Measurements from ENCODE around the gene PLXDC2. TPM values are rescaled to one million over a fixed set of nuclear protein-coding genes. Genes with fewer than 3 reads are reported as not detected.

Gene PLXDC2
- polyA plus RNA-seq, 2 donors = 11.9 to 13.0 TPM

GRCh38 chr10:19961076-19962053, 145.1 kb downstream of the PLXDC2 start:
- H3K4me3 ChIP-seq (ENCODE audit: low read depth in 1 of 2, low read length in 2 of 2) = no peak overlapping the region
- H3K36me3 ChIP-seq (ENCODE audit: control insufficient read depth in 2 of 2, insufficient read depth in 2 of 2, low read length in 1 of 2) = no peaks in the 10 kb centered on the region
- H3K27ac ChIP-seq (ENCODE audit: low read depth in 2 of 2, low read length in 1 of 2) = no peak overlapping the region
- H3K27me3 ChIP-seq (ENCODE audit: control insufficient read depth in 1 of 2, insufficient read depth in 2 of 2, low read length in 2 of 2) = no peaks in the 10 kb centered on the region
- H3K9me3 ChIP-seq (ENCODE audit: control insufficient read depth in 2 of 2, insufficient read depth in 1 of 2, low read depth in 1 of 2, low read length in 1 of 2) = no peaks in the 10 kb centered on the region
- WGBS, 2 donors = 89 to 90% methylated on average over 7 of the region's 7 CpGs
- no peaks in the 10 kb centered on the region for H3K4me1 ChIP-seq (ENCODE audit: control insufficient read depth in 2 of 2, insufficient read depth in 2 of 2, low read length in 1 of 2)

DNA sequence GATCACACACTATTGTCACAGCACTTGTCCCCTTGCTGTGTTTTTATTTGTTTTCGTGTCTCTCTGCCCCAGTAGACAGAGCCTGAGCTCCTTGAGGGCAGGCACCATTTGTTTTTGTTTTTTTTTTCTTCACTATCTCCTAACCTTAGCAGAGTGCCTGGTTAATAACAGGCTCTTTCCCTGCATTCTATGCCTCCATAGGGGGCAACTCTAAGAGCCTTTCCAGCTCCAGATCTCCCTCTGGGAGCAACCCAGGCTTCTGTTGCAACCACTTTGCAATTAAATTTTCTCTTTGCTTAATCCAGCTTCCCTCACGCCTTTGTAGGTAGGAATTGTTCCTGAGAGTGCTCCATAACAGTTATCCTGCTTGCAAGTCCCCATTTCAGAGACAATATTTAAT, 148.4 kb downstream of the PLXDC2 start:
- Histone ChIP-seq H3K4me3 (ENCODE audit: low read depth in 1 of 2, low read length in 2 of 2) (no peak overlapping the region), H3K27me3 (ENCODE audit: control insufficient read depth in 1 of 2, insufficient read depth in 2 of 2, low read length in 2 of 2) (no peaks in the 10 kb centered on the region), H3K9me3 (ENCODE audit: control insufficient read depth in 2 of 2, insufficient read depth in 1 of 2, low read depth in 1 of 2, low read length in 1 of 2) (no peaks in the 10 kb centered on the region), H3K4me1 (ENCODE audit: control insufficient read depth in 2 of 2, insufficient read depth in 2 of 2, low read length in 1 of 2) (no peaks in the 10 kb centered on the region), H3K36me3 (ENCODE audit: control insufficient read depth in 2 of 2, insufficient read depth in 2 of 2, low read length in 1 of 2) (no peaks in the 10 kb centered on the region), H3K27ac (ENCODE audit: low read depth in 2 of 2, low read length in 1 of 2) (no peak overlapping the region)
- 59 to 74% methylated on average over 2 of the region's 2 CpGs for WGBS, 2 donors

GRCh38 chr10:19966751-19967150, 150.5 kb downstream of the PLXDC2 start:
- H3K27me3 ChIP-seq (ENCODE audit: control insufficient read depth in 1 of 2, insufficient read depth in 2 of 2, low read length in 2 of 2) = no peaks in the 10 kb centered on the region
- no peak overlapping the region for H3K27ac ChIP-seq (ENCODE audit: low read depth in 2 of 2, low read length in 1 of 2)
- H3K9me3 ChIP-seq (ENCODE audit: control insufficient read depth in 2 of 2, insufficient read depth in 1 of 2, low read depth in 1 of 2, low read length in 1 of 2) = no peaks in the 10 kb centered on the region
- no peak overlapping the region for H3K4me3 ChIP-seq (ENCODE audit: low read depth in 1 of 2, low read length in 2 of 2)
- 75 to 83% methylated on average over 7 of the region's 7 CpGs for WGBS, 2 donors
- H3K36me3 ChIP-seq (ENCODE audit: control insufficient read depth in 2 of 2, insufficient read depth in 2 of 2, low read length in 1 of 2) = no peaks in the 10 kb centered on the region
- peaks cover 0 to 1% of the 10 kb centered on the region in 2 donors for H3K4me1 ChIP-seq (ENCODE audit: control insufficient read depth in 2 of 2, insufficient read depth in 2 of 2, low read length in 1 of 2)

DNA sequence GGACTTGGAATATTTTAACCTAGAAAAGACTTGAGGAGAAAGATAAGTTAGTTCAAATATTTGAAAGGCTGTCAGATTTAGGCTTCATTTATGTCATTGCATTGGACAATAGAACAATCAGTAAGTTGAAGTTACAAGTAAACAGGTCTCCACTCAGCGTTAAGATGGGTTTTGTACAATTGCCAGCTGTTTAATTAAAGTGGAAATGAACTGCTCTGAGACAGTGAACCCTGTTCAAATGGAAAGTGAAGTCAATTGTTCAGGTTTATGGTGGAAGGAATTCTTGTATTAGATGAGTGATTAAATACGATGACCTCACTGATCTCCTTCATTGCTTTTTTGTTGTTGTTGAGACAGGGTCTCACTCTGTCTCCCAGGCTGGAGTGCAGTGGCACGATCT, 151.7 kb downstream of the PLXDC2 start:
- no peaks in the 10 kb centered on the region for H3K27me3 ChIP-seq (ENCODE audit: control insufficient read depth in 1 of 2, insufficient read depth in 2 of 2, low read length in 2 of 2)
- no peak overlapping the region for H3K27ac ChIP-seq (ENCODE audit: low read depth in 2 of 2, low read length in 1 of 2)
- H3K9me3 ChIP-seq (ENCODE audit: control insufficient read depth in 2 of 2, insufficient read depth in 1 of 2, low read depth in 1 of 2, low read length in 1 of 2) = no peaks in the 10 kb centered on the region
- no peaks in the 10 kb centered on the region for H3K36me3 ChIP-seq (ENCODE audit: control insufficient read depth in 2 of 2, insufficient read depth in 2 of 2, low read length in 1 of 2)
- H3K4me1 ChIP-seq (ENCODE audit: control insufficient read depth in 2 of 2, insufficient read depth in 2 of 2, low read length in 1 of 2) = peaks cover 0 to 2% of the 10 kb centered on the region in 2 donors
- 68 to 71% methylated on average over 3 of the region's 3 CpGs for WGBS, 2 donors
- H3K4me3 ChIP-seq (ENCODE audit: low read depth in 1 of 2, low read length in 2 of 2) = no peak overlapping the region

- Histone ChIP-seq H3K4me1 (ENCODE audit: control insufficient read depth in 2 of 2, insufficient read depth in 2 of 2, low read length in 1 of 2) (peaks cover 0 to 2% of the 10 kb centered on the region in 2 donors), H3K9me3 (ENCODE audit: control insufficient read depth in 2 of 2, insufficient read depth in 1 of 2, low read depth in 1 of 2, low read length in 1 of 2) (no peaks in the 10 kb centered on the region), H3K4me3 (ENCODE audit: low read depth in 1 of 2, low read length in 2 of 2) (no peak overlapping the region), H3K36me3 (ENCODE audit: control insufficient read depth in 2 of 2, insufficient read depth in 2 of 2, low read length in 1 of 2) (no peaks in the 10 kb centered on the region), H3K27me3 (ENCODE audit: control insufficient read depth in 1 of 2, insufficient read depth in 2 of 2, low read length in 2 of 2) (no peaks in the 10 kb centered on the region), H3K27ac (ENCODE audit: low read depth in 2 of 2, low read length in 1 of 2) (no peak overlapping the region)
These were observed 152.5 kb downstream of the PLXDC2 start for GRCh38 chr10:19968745-19969144.

DNA sequence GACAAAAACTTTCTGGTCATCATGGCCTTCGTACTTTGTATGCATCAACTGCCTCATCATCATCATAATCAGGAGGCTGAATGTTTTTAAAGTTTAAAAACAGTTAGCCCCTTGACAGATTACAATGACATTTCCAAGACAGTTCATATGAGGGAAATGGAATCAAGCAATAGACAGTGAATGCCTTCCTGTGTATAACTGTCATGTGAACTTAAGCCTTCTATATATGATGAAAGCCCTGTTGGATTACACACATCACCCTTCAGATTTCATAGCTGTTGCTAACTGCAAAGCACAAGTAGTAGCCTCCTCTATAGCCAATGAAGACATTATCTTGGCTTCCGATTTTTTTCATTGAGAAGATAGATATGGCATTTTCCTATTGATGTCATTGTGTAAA, 154.0 kb downstream of the PLXDC2 start:
- Histone ChIP-seq H3K9me3 (ENCODE audit: control insufficient read depth in 2 of 2, insufficient read depth in 1 of 2, low read depth in 1 of 2, low read length in 1 of 2) (no peaks in the 10 kb centered on the region), H3K27ac (ENCODE audit: low read depth in 2 of 2, low read length in 1 of 2) (no peak overlapping the region), H3K4me1 (ENCODE audit: control insufficient read depth in 2 of 2, insufficient read depth in 2 of 2, low read length in 1 of 2) (peaks cover 0 to 2% of the 10 kb centered on the region in 2 donors), H3K36me3 (ENCODE audit: control insufficient read depth in 2 of 2, insufficient read depth in 2 of 2, low read length in 1 of 2) (no peaks in the 10 kb centered on the region), H3K4me3 (ENCODE audit: low read depth in 1 of 2, low read length in 2 of 2) (no peak overlapping the region), H3K27me3 (ENCODE audit: control insufficient read depth in 1 of 2, insufficient read depth in 2 of 2, low read length in 2 of 2) (no peaks in the 10 kb centered on the region)
- 70% methylated on average over 2 of the region's 2 CpGs for WGBS, 2 donors

GRCh38 chr10:19970717-19971116, 154.5 kb downstream of the PLXDC2 start:
- Histone ChIP-seq H3K27ac (ENCODE audit: low read depth in 2 of 2, low read length in 1 of 2) (no peak overlapping the region), H3K4me1 (ENCODE audit: control insufficient read depth in 2 of 2, insufficient read depth in 2 of 2, low read length in 1 of 2) (peaks cover 0 to 2% of the 10 kb centered on the region in 2 donors), H3K4me3 (ENCODE audit: low read depth in 1 of 2, low read length in 2 of 2) (no peak overlapping the region), H3K36me3 (ENCODE audit: control insufficient read depth in 2 of 2, insufficient read depth in 2 of 2, low read length in 1 of 2) (no peaks in the 10 kb centered on the region), H3K9me3 (ENCODE audit: control insufficient read depth in 2 of 2, insufficient read depth in 1 of 2, low read depth in 1 of 2, low read length in 1 of 2) (no peaks in the 10 kb centered on the region), H3K27me3 (ENCODE audit: control insufficient read depth in 1 of 2, insufficient read depth in 2 of 2, low read length in 2 of 2) (no peaks in the 10 kb centered on the region)
- 36 to 51% methylated on average over 4 of the region's 4 CpGs for WGBS, 2 donors

DNA sequence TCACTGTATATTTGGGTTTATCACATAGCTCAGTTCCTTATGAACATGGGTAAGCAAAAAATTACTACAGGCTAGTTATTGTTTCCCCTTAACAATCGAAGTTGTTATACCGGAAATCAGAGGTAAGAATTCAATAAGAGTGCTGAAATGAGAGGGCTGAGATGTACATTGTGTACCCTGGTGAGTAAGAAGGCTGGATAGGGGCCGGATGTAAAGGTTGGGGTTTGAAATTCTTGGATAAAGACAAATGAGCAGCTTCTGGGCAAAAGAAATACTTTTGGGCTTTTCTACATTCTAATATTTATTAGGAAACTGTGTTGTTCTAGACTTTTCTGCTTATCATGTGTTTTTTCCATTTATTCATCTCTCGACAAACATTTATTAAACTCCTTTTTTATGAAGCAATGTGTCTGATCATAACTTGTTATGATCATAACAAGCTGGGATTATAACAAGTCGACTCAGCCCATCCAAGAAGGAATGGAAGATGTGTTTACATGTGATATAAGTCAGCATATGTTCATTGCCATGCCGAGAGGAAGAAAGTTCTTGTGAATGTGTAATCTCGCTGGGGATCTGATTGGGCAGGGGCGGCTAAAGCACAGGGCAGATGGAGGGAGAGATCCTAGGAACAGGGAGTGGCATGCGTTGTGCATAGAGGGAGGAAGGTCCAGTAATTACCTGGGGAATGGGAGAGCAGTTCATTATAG, 155.3 kb downstream of the PLXDC2 start:
- H3K4me3 ChIP-seq (ENCODE audit: low read depth in 1 of 2, low read length in 2 of 2) = no peak overlapping the region
- H3K27ac ChIP-seq (ENCODE audit: low read depth in 2 of 2, low read length in 1 of 2) = peak overlapping the region in 1 of 2 donors; percentile 22
- 67 to 68% methylated on average over 9 of the region's 9 CpGs for WGBS, 2 donors
- H3K36me3 ChIP-seq (ENCODE audit: control insufficient read depth in 2 of 2, insufficient read depth in 2 of 2, low read length in 1 of 2) = no peaks in the 10 kb centered on the region
- H3K4me1 ChIP-seq (ENCODE audit: control insufficient read depth in 2 of 2, insufficient read depth in 2 of 2, low read length in 1 of 2) = peaks cover 0 to 2% of the 10 kb centered on the region in 2 donors
- no peaks in the 10 kb centered on the region for H3K9me3 ChIP-seq (ENCODE audit: control insufficient read depth in 2 of 2, insufficient read depth in 1 of 2, low read depth in 1 of 2, low read length in 1 of 2)
- no peaks in the 10 kb centered on the region for H3K27me3 ChIP-seq (ENCODE audit: control insufficient read depth in 1 of 2, insufficient read depth in 2 of 2, low read length in 2 of 2)

DNA sequence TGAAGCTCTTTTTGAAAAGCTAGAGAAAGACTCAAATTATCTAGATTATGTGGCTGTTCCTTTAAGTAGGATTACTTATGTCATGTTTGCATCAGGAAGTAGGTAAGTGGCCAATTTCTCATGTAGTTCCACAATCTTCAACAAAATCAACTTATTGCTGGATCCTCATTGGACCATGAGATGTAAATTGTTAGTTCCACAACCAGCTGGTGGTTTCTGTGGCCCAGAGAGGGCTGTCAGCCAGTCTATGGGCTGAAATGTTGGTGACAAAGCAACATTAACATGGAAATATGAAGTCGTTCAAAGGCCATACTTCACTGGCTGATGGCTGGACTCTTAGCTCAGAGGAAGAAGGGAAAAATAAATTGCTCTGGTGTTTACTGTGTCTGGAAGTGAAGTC, 157.9 kb downstream of the PLXDC2 start:
- Histone ChIP-seq H3K4me1 (ENCODE audit: control insufficient read depth in 2 of 2, insufficient read depth in 2 of 2, low read length in 1 of 2) (peaks cover 0 to 2% of the 10 kb centered on the region in 2 donors), H3K27me3 (ENCODE audit: control insufficient read depth in 1 of 2, insufficient read depth in 2 of 2, low read length in 2 of 2) (no peaks in the 10 kb centered on the region), H3K27ac (ENCODE audit: low read depth in 2 of 2, low read length in 1 of 2) (peak overlapping the region in 1 of 2 donors; percentile 13), H3K36me3 (ENCODE audit: control insufficient read depth in 2 of 2, insufficient read depth in 2 of 2, low read length in 1 of 2) (no peaks in the 10 kb centered on the region), H3K9me3 (ENCODE audit: control insufficient read depth in 2 of 2, insufficient read depth in 1 of 2, low read depth in 1 of 2, low read length in 1 of 2) (no peaks in the 10 kb centered on the region), H3K4me3 (ENCODE audit: low read depth in 1 of 2, low read length in 2 of 2) (no peak overlapping the region)
- WGBS, 2 donors = 44 to 48% methylated on average over 1 of the region's 1 CpG
